PC-3 (cell line): ENCODE results near the gene ZCCHC7. TPM values are rescaled to one million over a fixed set of nuclear protein-coding genes. Genes with fewer than 3 reads are reported as not detected.
"Not testable (repeated sequence)": the region's sequence is repeated elsewhere in the genome, so short reads cannot be mapped to it uniquely, and the experiment has no call there.

ENCODE experiments used
- ATAC-seq: fragments of 200-7000 bp; cut with Tn5 transposase; 2 replicates; pipeline ENCODE4 v1.9.1; 2020; ENCODE audit warnings: mild to moderate bottlenecking, moderate library complexity
- BruUV-seq: library from RNA; stranded (reverse); fragments of 400-500 nt; replicated peaks from 2 replicates; lab custom pipeline; 2021; lab: Mats Ljungman, UMichigan
- CTCF ChIA-PET: fragments of 300-600 bp; sonication (Branson Sonifier 250); formaldehyde crosslinking; loops from one replicate; lab custom pipeline; 2022; ENCODE audit warnings: antibody characterized with exemption; lab: Charles Lee
- POLR2A ChIA-PET: fragments of 300-600 bp; sonication (Branson Sonifier 250); formaldehyde crosslinking; loops from one replicate; lab custom pipeline; 2022; ENCODE audit warnings: antibody characterized with exemption; ENCODE audit not compliant: unreplicated experiment; lab: Charles Lee
- DNase-seq: peaks from one replicate; pipeline ENCODE4 v3.0.0-alpha.2; 2015
- H2AFZ ChIP-seq: fragments of 300-600 bp; sonication (generic); 2 replicates; pipeline ENCODE4 v1.6.0; 2016; ENCODE audit warnings: antibody characterized with exemption, low read length
- H3F3A ChIP-seq: fragments of 300-600 bp; sonication (generic); one replicate; pipeline ENCODE4 v1.6.0; 2017; ENCODE audit warnings: antibody characterized with exemption, low read length, control low read depth, mild to moderate bottlenecking; ENCODE audit not compliant: unreplicated experiment
- H3K27ac ChIP-seq: fragments of 300-600 bp; sonication (generic); 2 replicates; pipeline ENCODE4 v1.5.1; 2016; ENCODE audit warnings: mild to moderate bottlenecking, low read length
- H3K27me3 ChIP-seq: fragments of 300-600 bp; sonication (generic); 2 replicates; pipeline ENCODE4 v1.6.1; 2016; ENCODE audit warnings: low read length, mixed read lengths
- H3K36me3 ChIP-seq: fragments of 300-600 bp; sonication (generic); 2 replicates; pipeline ENCODE4 v1.6.1; 2016; ENCODE audit warnings: low read depth, mixed run types, low read length, mixed read lengths
- H3K4me1 ChIP-seq: fragments of 300-600 bp; sonication (generic); 2 replicates; pipeline ENCODE4 v1.5.1; 2016; ENCODE audit warnings: low read length; ENCODE audit not compliant: insufficient read depth
- H3K4me2 ChIP-seq: fragments of 300-600 bp; sonication (generic); 2 replicates; pipeline ENCODE4 v1.6.0; 2016; ENCODE audit warnings: low read length
- H3K4me3 ChIP-seq: fragments of 300-600 bp; sonication (generic); 2 replicates; pipeline ENCODE4 v1.5.1; 2016; ENCODE audit warnings: mild to moderate bottlenecking, low read length, mixed read lengths
- H3K79me2 ChIP-seq: fragments of 300-600 bp; sonication (generic); 2 replicates; pipeline ENCODE4 v1.6.1; 2017; ENCODE audit warnings: low read length, mixed read lengths
- H3K9ac ChIP-seq: fragments of 300-600 bp; sonication (generic); 2 replicates; pipeline ENCODE4 v1.6.0; 2016; ENCODE audit warnings: mild to moderate bottlenecking, low read length
- H3K9me2 ChIP-seq: fragments of 300-600 bp; sonication (generic); replicated peaks from 2 replicates; pipeline ENCODE4 v1.6.1; 2016; ENCODE audit warnings: mixed run types, low read length, mixed read lengths
- H3K9me3 ChIP-seq: fragments of 300-600 bp; sonication (generic); 2 replicates; pipeline ENCODE4 v1.6.1; 2016; ENCODE audit warnings: low read length, mixed read lengths
- H4K20me1 ChIP-seq: fragments of 300-600 bp; sonication (generic); 2 replicates; pipeline ENCODE4 v1.6.1; 2016; ENCODE audit warnings: low read length, mixed read lengths
- CTCF ChIP-seq: fragments of 300-600 bp; sonication (generic); conservative IDR thresholded peaks from 2 replicates; pipeline ENCODE4 v1.5.1; 2017; ENCODE audit warnings: antibody characterized with exemption, low read depth, mild to moderate bottlenecking, low read length
- EZH2 ChIP-seq: fragments of 300-600 bp; sonication (generic); IDR thresholded peaks from one replicate; pipeline ENCODE4 v1.6.1; 2017; ENCODE audit warnings: antibody characterized with exemption, mild to moderate bottlenecking, low read length; ENCODE audit not compliant: unreplicated experiment
- EZH2phosphoT487 ChIP-seq: fragments of 300-600 bp; sonication (generic); IDR thresholded peaks from 2 replicates; pipeline ENCODE4 v1.6.1; 2018; ENCODE audit warnings: mild to moderate bottlenecking, antibody characterized with exemption, low read length, borderline replicate concordance
- intact Hi-C: fragments of 100-400 bp; cut with micrococcal nuclease; formaldehyde crosslinking; loops from 2 replicates; pipeline ENCODE4 v1.9.0; 2023
- total RNA-seq: library from RNA; depleted of rRNA; stranded (reverse); fragments of >200 nt; gene quantifications from 2 replicates; pipeline ENCODE4 v1.2.3, GENCODE V29; 2014

Gene ZCCHC7
- total RNA-seq, 1 experiment from 2014 or later: 6.5 TPM

GRCh38 chr9:37395663-37396062 lies 275.3 kb downstream of the ZCCHC7 start:
- POLR2A ChIA-PET: no interaction called here
- Histone ChIP-seq H2AFZ (no peak overlapping the region), H3K9me3 (no peaks in the 10 kb centered on the region), H3K79me2 (no peaks in the 10 kb centered on the region), H3K36me3 (no peaks in the 10 kb centered on the region), H3K9ac (no peak overlapping the region), H3K27ac (no peak overlapping the region), H3K4me1 (no peaks in the 10 kb centered on the region), H3K27me3 (no peaks in the 10 kb centered on the region), H3K9me2 (no peaks in the 10 kb centered on the region), H3K4me2 (no peak overlapping the region), H3F3A (no peaks in the 10 kb centered on the region), H3K4me3 (no peak overlapping the region), H4K20me1 (no peaks in the 10 kb centered on the region)
- intact Hi-C loops: no loop called here
- BruUV-seq: no TSS peak
- DNase-seq: no peak
- no peak for TF ChIP-seq CTCF
- TF ChIP-seq EZH2phosphoT487: no peak
- no peak for TF ChIP-seq EZH2
- CTCF ChIA-PET: no interaction called here
- ATAC-seq: no peak

- BruUV-seq, H3K9me3 ChIP-seq, H3K27ac ChIP-seq, H3K79me2 ChIP-seq, POLR2A ChIA-PET, H3K9me2 ChIP-seq, H4K20me1 ChIP-seq, ATAC-seq, H3K9ac ChIP-seq, H2AFZ ChIP-seq, H3F3A ChIP-seq, H3K36me3 ChIP-seq, H3K4me3 ChIP-seq, H3K4me2 ChIP-seq, CTCF ChIA-PET, DNase-seq, H3K27me3 ChIP-seq, H3K4me1 ChIP-seq, intact Hi-C loops: not testable (repeated sequence)
These were observed 277.6 kb downstream of the ZCCHC7 start for GRCh38 chr9:37397948-37398347.

GRCh38 chr9:37398464-37399025 lies 278.2 kb downstream of the ZCCHC7 start:
- no peak for TF ChIP-seq EZH2phosphoT487
- no peak for TF ChIP-seq CTCF

More at GRCh38 chr9:37398464-37399025, 278.2 kb downstream of the ZCCHC7 start:
- intact Hi-C loops: no loop called here
- ATAC-seq (no peak), DNase-seq (no peak)
- no peak overlapping the region for H3K9ac ChIP-seq
- ChIA-PET CTCF (no interaction called here), POLR2A (no interaction called here)
- H3K9me3 ChIP-seq: no peaks in the 10 kb centered on the region
- no peak overlapping the region for H3K4me3 ChIP-seq
- H4K20me1 ChIP-seq: no peaks in the 10 kb centered on the region
- H3K27me3 ChIP-seq: no peaks in the 10 kb centered on the region
- no TSS peak for BruUV-seq
- no peak overlapping the region for H3K27ac ChIP-seq
- no peak overlapping the region for H2AFZ ChIP-seq
- H3K79me2 ChIP-seq: no peaks in the 10 kb centered on the region
- H3K4me1 ChIP-seq: no peaks in the 10 kb centered on the region
- no peaks in the 10 kb centered on the region for H3K9me2 ChIP-seq
- no peak overlapping the region for H3K4me2 ChIP-seq
- H3K36me3 ChIP-seq: no peaks in the 10 kb centered on the region
- H3F3A ChIP-seq: no peaks in the 10 kb centered on the region
